Measurements from ENCODE around the gene DECR2. TPM values are rescaled to one million over a fixed set of nuclear protein-coding genes. Genes with fewer than 3 reads are reported as not detected.
"Not testable (repeated sequence)": the region's sequence is repeated elsewhere in the genome, so short reads cannot be mapped to it uniquely, and the experiment has no call there.

The DECR2 gene, protein sequence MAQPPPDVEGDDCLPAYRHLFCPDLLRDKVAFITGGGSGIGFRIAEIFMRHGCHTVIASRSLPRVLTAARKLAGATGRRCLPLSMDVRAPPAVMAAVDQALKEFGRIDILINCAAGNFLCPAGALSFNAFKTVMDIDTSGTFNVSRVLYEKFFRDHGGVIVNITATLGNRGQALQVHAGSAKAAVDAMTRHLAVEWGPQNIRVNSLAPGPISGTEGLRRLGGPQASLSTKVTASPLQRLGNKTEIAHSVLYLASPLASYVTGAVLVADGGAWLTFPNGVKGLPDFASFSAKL
- 10 to 100 TPM; 11.9 to 22.8 (median 20.2) TPM for polyA plus RNA-seq

DNA sequence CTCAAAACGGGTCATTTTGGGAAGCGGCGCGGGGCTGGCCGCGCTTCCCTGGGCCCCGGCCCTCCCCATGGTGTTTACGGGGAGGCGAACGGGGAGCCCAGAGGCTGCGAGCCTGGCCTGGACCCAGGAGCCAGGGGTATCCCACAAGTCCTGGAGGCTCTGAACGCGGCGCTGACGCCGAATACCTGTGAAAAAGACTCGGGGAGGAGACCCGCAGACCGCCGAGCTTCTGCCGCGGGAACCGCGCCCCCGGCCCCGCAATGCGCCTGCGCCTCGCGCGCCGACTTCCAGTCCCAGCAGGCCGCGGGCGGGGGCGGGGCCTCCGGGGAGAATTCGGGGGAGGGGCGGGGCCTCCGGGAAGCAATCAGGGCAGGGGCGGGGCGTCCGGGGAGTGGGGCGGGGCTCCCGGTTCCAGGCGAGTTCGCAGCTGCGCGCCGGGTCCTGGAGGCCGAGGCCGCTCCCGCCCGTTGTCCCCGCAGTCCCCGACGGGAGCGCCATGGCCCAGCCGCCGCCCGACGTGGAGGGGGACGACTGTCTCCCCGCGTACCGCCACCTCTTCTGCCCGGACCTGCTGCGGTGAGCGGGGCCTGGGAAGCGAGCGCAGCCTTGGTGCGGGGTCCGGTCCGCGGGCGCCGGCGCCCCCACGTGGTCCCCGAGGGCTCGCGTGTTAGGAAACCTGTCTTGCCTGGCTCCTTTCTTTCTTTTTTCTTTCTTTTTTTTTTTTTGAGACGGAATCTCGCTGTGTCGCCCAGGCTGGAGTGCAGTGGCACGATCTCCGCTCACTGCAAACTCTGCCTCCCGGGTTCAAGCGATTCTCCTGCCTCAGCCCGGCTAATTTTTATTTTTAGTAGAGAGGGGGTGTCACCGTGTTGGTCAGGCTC, at the start of gene DECR2:
DECR2 (plus strand) TSS at position 418 of the 881 bp plus-strand sequence; CDS start at position 497, 79 bp downstream.
- no peak within 1 kb of the TSS for H3K27ac ChIP-seq (ENCODE audit: low read depth, low read length)
- WGBS, 3 donors = 0 to 1% (median 1%) methylated on average over 61 to 91 of the region's 91 CpGs

- H3K27ac ChIP-seq (ENCODE audit: low read depth, low read length) = no peak within 1 kb of the TSS
- WGBS, 3 donors = 1 to 3% (median 1%) methylated on average over 39 to 113 of the region's 113 CpGs
Observed at GRCh38 chr16:352547-353403, 48.9 kb upstream of the DECR2 start, which contains the start of gene AXIN1. Gene AXIN1, minus strand, starts transcription at chr16:352723. Its CDS starts 5,698 bp downstream, at chr16:347025.

DNA sequence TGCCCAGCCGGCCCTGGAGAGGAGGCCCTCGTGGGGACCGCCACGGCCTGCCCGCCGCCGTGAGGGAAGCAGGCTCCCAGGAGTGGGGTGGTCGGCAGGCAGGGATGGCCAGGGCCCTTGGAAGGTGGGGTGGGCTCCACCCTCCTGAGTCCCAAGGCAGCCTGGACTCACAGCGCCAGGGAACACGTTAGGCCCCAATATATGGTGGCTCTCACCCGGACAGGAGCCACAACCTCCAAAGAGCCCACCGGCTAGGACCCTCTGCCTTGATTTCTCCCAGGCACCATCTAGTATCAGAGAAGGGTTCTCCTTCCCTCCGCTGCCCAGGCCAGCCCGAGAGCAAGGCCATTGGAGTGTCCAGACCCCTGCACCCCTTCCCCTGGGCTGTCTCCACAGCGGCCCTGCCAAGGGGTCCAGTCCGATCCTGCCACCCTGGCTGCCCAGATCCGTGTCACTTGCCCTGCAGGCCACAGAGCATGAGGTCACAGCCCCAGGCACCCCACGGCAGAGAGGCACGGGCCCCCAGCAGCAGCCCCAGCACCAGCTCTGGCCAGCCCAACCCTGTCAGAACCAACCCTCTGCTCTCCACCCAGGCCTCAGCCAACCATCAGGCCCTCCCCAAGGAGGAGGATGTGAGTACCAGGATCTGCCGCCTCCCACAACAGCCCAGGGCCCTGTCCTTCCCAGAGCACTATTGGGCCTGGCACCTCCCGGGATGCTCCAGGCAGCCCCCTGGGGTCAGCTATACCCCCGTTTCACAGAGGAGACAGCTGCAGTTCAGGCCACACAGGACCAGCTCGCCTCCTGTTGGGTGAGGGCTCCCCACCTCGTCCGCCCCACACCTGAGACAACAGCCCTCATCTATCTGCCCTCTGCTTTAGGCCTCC, 48.0 kb upstream of the DECR2 start:
- H3K27ac ChIP-seq (ENCODE audit: low read depth, low read length) = no peak overlapping the region
- 64 to 91% (median 69%) methylated on average over 16 to 25 of the region's 25 CpGs for WGBS, 3 donors

- 92 to 96% (median 92%) methylated on average over 12 of the region's 12 CpGs for WGBS, 3 donors
- H3K27ac ChIP-seq (ENCODE audit: low read depth, low read length) = no peak overlapping the region
Observed at GRCh38 chr16:354291-354881, 47.3 kb upstream of the DECR2 start.

- H3K27ac ChIP-seq (ENCODE audit: low read depth, low read length) = no peak overlapping the region
- WGBS, 3 donors = 72 to 80% (median 75%) methylated on average over 6 to 10 of the region's 10 CpGs
Observed at GRCh38 chr16:354971-355461, 46.7 kb upstream of the DECR2 start.

- WGBS, 3 donors = 66 to 78% (median 74%) methylated on average over 5 to 12 of the region's 12 CpGs
- no peak overlapping the region for H3K27ac ChIP-seq (ENCODE audit: low read depth, low read length)
Observed at GRCh38 chr16:356741-357140, 44.9 kb upstream of the DECR2 start.

- no peak overlapping the region for H3K27ac ChIP-seq (ENCODE audit: low read depth, low read length)
- 76 to 82% (median 79%) methylated on average over 18 to 19 of the region's 19 CpGs for WGBS, 3 donors
Observed at GRCh38 chr16:359067-359763, 42.5 kb upstream of the DECR2 start.

- H3K27ac ChIP-seq (ENCODE audit: low read depth, low read length) = no peak overlapping the region
- WGBS, 3 donors = 89 to 94% (median 91%) methylated on average over 47 of the region's 47 CpGs
Observed at GRCh38 chr16:359871-360697, 41.6 kb upstream of the DECR2 start.

GRCh38 chr16:360698-361336, 40.9 kb upstream of the DECR2 start:
- 90 to 93% (median 93%) methylated on average over 47 of the region's 47 CpGs for WGBS, 3 donors
- no peak overlapping the region for H3K27ac ChIP-seq (ENCODE audit: low read depth, low read length)

GRCh38 chr16:361341-361871, 40.3 kb upstream of the DECR2 start:
- no peak overlapping the region for H3K27ac ChIP-seq (ENCODE audit: low read depth, low read length)
- 81 to 88% (median 87%) methylated on average over 24 to 30 of the region's 30 CpGs for whole genome bisulfite sequencing, 3 donors

DNA sequence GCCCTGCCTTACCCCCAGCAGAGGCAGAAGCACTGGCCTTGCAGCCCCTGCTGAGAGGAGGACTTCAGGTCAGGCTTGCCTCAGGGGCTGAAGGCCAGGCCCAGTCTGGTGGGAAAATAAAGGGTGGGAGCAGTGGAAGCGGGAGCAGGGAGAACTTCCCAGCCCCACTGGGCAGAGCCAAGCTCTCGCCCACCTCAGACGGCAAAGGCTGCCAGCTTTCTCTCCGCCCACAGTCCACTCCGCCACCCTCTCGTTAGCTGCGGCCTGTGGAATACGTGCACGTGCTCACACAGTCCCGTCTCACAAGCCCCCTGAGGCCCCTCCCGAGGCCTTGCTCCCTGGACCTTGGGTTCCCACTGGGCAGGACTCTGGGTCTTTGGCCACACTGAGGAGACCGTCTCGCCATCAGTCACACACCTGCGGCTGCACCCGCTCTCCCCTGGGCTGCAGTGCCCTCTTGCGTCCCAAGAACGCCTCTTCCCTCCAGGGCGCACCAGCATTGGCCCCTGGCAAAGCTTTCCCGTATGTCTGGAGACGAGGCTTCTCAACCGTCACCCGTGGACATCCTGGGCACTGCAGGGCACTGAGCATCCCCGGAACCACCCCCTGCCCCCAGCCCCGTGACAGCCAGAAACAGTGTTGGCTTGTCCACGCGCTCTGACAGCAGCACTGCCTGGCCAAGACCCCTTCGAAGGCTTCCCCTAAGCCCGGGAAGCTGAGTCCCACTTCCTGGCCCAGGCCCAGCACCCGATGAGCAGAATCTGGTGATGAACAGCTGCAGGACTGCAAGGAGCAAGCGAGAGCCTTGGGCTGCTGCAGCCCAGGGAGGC, 39.6 kb upstream of the DECR2 start:
- H3K27ac ChIP-seq (ENCODE audit: low read depth, low read length) = no peak overlapping the region
- WGBS, 3 donors = 20 to 26% (median 22%) methylated on average over 30 of the region's 30 CpGs

DNA sequence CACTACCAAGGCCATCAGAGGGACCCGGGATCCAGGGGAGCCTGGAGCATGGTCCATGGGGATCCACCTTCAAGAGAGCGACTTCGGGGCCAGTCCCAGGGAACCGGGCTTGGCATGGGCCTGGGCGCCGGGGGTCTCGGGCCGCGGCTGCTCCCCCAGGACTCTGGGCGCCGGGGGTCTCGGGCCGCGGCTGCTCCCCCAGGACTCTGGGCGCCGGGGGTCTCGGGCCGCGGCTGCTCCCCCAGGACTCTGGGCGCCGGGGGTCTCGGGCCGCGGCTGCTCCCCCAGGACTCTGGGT, 39.0 kb upstream of the DECR2 start:
- WGBS, 3 donors = 70 to 88% (median 73%) methylated on average over 14 to 20 of the region's 24 CpGs

DNA sequence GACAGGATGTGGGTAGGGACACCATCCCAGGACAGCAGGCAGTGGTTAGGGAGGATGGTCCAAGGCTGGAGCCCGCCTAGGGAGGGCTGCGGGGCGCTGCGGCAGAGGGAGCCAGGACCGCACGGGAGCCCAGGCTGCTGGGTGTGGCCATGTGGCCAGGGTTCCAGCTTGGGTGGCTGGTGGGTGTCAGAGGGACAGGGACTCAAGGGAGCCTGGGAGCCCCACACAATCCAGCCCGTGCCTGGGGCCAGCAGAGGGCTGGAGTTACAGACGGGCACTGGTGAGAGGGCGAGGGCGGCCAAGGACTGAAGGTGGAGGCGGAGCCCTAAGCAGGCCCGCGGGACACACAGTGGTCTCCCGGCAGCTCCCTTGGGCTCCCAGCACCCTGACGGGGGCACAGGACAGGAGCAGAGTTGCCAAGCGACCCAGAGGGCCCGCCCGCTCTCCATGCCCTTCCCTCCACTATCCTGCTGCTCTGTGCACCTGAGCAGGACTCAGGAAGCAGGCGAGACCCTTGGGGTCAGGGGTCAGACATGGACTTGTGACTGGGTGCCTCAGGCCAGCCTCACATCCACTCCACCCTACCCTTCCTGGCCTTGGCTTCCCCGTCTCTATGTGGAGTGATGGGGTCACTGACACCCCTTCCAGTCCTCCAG, 38.4 kb upstream of the DECR2 start:
- no peak overlapping the region for H3K27ac ChIP-seq (ENCODE audit: low read depth, low read length)
- WGBS, 3 donors = 62 to 71% (median 62%) methylated on average over 13 to 20 of the region's 20 CpGs

More for the DNA sequence above, 39.0 kb upstream of the DECR2 start:
- not testable (repeated sequence) for H3K27ac ChIP-seq (ENCODE audit: low read depth, low read length)

Data from adipose tissue (tissue), 3 donors.